ENCODE data around the gene TIMP2.

DNA sequence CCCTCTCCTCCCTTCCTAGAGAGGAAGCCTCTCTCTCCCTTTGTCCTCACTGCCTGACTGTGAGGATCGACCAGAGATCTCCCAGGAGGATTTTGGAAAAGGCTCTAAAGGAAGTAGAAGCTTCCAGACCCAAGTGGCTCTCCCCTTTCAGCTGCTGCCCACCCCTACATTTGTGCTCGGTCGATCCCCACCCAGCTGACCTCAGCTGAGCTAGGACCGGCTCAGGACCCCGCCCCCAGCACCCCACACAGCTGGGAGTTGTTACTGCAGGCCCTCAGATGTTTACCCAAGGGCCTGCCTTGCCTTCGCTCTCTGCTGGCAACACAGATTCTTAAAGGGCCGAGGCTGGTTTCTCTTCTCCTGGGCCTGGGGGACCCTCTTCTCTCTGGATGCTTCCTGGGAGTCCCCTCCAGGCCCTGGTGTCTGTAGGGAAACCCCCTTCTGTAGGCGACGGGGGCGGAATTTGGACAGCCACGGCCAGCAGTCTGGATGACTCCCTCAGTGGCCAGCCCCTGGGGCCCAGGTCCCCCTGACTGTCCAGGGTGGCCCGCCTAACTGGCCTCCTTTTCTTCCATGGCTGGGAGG is 26.9 kb upstream of the TIMP2 start:
- TF ChIP-seq, protein P1, sequence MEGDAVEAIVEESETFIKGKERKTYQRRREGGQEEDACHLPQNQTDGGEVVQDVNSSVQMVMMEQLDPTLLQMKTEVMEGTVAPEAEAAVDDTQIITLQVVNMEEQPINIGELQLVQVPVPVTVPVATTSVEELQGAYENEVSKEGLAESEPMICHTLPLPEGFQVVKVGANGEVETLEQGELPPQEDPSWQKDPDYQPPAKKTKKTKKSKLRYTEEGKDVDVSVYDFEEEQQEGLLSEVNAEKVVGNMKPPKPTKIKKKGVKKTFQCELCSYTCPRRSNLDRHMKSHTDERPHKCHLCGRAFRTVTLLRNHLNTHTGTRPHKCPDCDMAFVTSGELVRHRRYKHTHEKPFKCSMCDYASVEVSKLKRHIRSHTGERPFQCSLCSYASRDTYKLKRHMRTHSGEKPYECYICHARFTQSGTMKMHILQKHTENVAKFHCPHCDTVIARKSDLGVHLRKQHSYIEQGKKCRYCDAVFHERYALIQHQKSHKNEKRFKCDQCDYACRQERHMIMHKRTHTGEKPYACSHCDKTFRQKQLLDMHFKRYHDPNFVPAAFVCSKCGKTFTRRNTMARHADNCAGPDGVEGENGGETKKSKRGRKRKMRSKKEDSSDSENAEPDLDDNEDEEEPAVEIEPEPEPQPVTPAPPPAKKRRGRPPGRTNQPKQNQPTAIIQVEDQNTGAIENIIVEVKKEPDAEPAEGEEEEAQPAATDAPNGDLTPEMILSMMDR (IDR thresholded peaks at IDR 0.05): no peak
- no peak for TF ChIP-seq TCF7L2 (IDR thresholded peaks at IDR 0.05; ENCODE audit: low read depth, low read length)
- TF ChIP-seq POLR2AphosphoS5 (IDR thresholded peaks at IDR 0.05; ENCODE audit: low read depth, low read length): no peak
- TF ChIP-seq SIN3A (IDR thresholded peaks at IDR 0.05; ENCODE audit: borderline replicate concordance, insufficient read depth, low read depth, low read length): no peak
- TF ChIP-seq, protein P2, sequence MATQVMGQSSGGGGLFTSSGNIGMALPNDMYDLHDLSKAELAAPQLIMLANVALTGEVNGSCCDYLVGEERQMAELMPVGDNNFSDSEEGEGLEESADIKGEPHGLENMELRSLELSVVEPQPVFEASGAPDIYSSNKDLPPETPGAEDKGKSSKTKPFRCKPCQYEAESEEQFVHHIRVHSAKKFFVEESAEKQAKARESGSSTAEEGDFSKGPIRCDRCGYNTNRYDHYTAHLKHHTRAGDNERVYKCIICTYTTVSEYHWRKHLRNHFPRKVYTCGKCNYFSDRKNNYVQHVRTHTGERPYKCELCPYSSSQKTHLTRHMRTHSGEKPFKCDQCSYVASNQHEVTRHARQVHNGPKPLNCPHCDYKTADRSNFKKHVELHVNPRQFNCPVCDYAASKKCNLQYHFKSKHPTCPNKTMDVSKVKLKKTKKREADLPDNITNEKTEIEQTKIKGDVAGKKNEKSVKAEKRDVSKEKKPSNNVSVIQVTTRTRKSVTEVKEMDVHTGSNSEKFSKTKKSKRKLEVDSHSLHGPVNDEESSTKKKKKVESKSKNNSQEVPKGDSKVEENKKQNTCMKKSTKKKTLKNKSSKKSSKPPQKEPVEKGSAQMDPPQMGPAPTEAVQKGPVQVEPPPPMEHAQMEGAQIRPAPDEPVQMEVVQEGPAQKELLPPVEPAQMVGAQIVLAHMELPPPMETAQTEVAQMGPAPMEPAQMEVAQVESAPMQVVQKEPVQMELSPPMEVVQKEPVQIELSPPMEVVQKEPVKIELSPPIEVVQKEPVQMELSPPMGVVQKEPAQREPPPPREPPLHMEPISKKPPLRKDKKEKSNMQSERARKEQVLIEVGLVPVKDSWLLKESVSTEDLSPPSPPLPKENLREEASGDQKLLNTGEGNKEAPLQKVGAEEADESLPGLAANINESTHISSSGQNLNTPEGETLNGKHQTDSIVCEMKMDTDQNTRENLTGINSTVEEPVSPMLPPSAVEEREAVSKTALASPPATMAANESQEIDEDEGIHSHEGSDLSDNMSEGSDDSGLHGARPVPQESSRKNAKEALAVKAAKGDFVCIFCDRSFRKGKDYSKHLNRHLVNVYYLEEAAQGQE (IDR thresholded peaks at IDR 0.05; ENCODE audit: insufficient read depth in 1 of 2, low read depth in 2 of 2, low read length in 1 of 2): no peak
